ENCODE results near the gene PRPF18. TPM values are rescaled to one million over a fixed set of nuclear protein-coding genes. Genes with fewer than 3 reads are reported as not detected.

PRPF18 gene
- total RNA-seq, 1 donor from 2014 or later: 21.0 TPM

GRCh38 chr10:13614530-13615332 lies 28.0 kb downstream of the PRPF18 start:
- peak overlapping the region; percentile 37 for H3K4me2 ChIP-seq (ENCODE audit: low read length)
- H2AFZ ChIP-seq (ENCODE audit: low read depth, low read length): no peak overlapping the region
- H3K27ac ChIP-seq (ENCODE audit: low read depth, low read length): peak overlapping the region; percentile 39
- H4K20me1 ChIP-seq (ENCODE audit: insufficient read depth, low read length): no peaks in the 10 kb centered on the region
- H3K27me3 Mint-ChIP-seq (ENCODE audit: low read depth, unreplicated experiment): no peaks in the 10 kb centered on the region
- peak; percentile 88 for DNase-seq (ENCODE audit: low read depth)
- peaks cover 35% of the 10 kb centered on the region for H3K4me1 Mint-ChIP-seq (ENCODE audit: low read depth, unreplicated experiment)
- peak overlapping the region; percentile 89 for H3K27ac Mint-ChIP-seq (ENCODE audit: unreplicated experiment)
- peaks cover 17% of the 10 kb centered on the region for H3K4me1 ChIP-seq (ENCODE audit: insufficient read depth, low read length)
- no peaks in the 10 kb centered on the region for H3K9me3 Mint-ChIP-seq (ENCODE audit: unreplicated experiment)
- peaks cover 9% of the 10 kb centered on the region for H3K36me3 Mint-ChIP-seq (ENCODE audit: low read depth, unreplicated experiment)
- H3K36me3 ChIP-seq (ENCODE audit: insufficient read depth, low read length): peaks cover 30% of the 10 kb centered on the region
- no peak for FAIRE-seq
- peak overlapping the region; percentile 55 for H3K9ac ChIP-seq (ENCODE audit: low read length)
- no peak for TF ChIP-seq EZH2 (IDR thresholded peaks at IDR 0.05; ENCODE audit: insufficient read depth, low read length)
- TF ChIP-seq CTCF (IDR thresholded peaks at IDR 0.05; ENCODE audit: insufficient read depth, low read depth, low read length): no peak
- H3K4me3 ChIP-seq (ENCODE audit: insufficient read depth, low read depth, low read length): no peak overlapping the region
- H3K27me3 ChIP-seq (ENCODE audit: insufficient read depth, low read length): no peaks in the 10 kb centered on the region
- H3K9me3 ChIP-seq (ENCODE audit: insufficient read depth, low read depth, low read length): no peaks in the 10 kb centered on the region
- H3K79me2 ChIP-seq (ENCODE audit: insufficient read depth, low read length): no peaks in the 10 kb centered on the region
- no peak overlapping the region for H3K4me3 Mint-ChIP-seq (ENCODE audit: unreplicated experiment)

GRCh38 chr10:13615650-13616300 lies 29.0 kb downstream of the PRPF18 start:
- H3K27me3 Mint-ChIP-seq (ENCODE audit: low read depth, unreplicated experiment): no peaks in the 10 kb centered on the region
- no peak overlapping the region for H3K4me3 ChIP-seq (ENCODE audit: insufficient read depth, low read depth, low read length)
- H3K9ac ChIP-seq (ENCODE audit: low read length): peak overlapping the region; percentile 41
- no peaks in the 10 kb centered on the region for H3K9me3 Mint-ChIP-seq (ENCODE audit: unreplicated experiment)
- H3K4me3 Mint-ChIP-seq (ENCODE audit: unreplicated experiment): no peak overlapping the region
- peak overlapping the region; percentile 39 for H3K27ac ChIP-seq (ENCODE audit: low read depth, low read length)
- peak overlapping the region; percentile 57 for H3K4me2 ChIP-seq (ENCODE audit: low read length)
- H3K36me3 Mint-ChIP-seq (ENCODE audit: low read depth, unreplicated experiment): peaks cover 5% of the 10 kb centered on the region
- TF ChIP-seq CTCF (IDR thresholded peaks at IDR 0.05; ENCODE audit: insufficient read depth, low read depth, low read length) (no peak), EZH2 (IDR thresholded peaks at IDR 0.05; ENCODE audit: insufficient read depth, low read length) (no peak)
- no peaks in the 10 kb centered on the region for H3K27me3 ChIP-seq (ENCODE audit: insufficient read depth, low read length)
- peaks cover 21% of the 10 kb centered on the region for H3K36me3 ChIP-seq (ENCODE audit: insufficient read depth, low read length)
- no peak for FAIRE-seq
- H3K79me2 ChIP-seq (ENCODE audit: insufficient read depth, low read length): no peaks in the 10 kb centered on the region
- no peaks in the 10 kb centered on the region for H4K20me1 ChIP-seq (ENCODE audit: insufficient read depth, low read length)
- H3K4me1 ChIP-seq (ENCODE audit: insufficient read depth, low read length): peaks cover 17% of the 10 kb centered on the region
- H3K9me3 ChIP-seq (ENCODE audit: insufficient read depth, low read depth, low read length): no peaks in the 10 kb centered on the region
- H3K4me1 Mint-ChIP-seq (ENCODE audit: low read depth, unreplicated experiment): peaks cover 29% of the 10 kb centered on the region
- no peak overlapping the region for H2AFZ ChIP-seq (ENCODE audit: low read depth, low read length)
- peak; percentile 42 for DNase-seq (ENCODE audit: low read depth)
- peak overlapping the region; percentile 76 for H3K27ac Mint-ChIP-seq (ENCODE audit: unreplicated experiment)

Measured in astrocyte (in vitro differentiated cells and primary cell).